ENCODE measurements around the gene RIPPLY1.

The RIPPLY1 gene

DNA sequence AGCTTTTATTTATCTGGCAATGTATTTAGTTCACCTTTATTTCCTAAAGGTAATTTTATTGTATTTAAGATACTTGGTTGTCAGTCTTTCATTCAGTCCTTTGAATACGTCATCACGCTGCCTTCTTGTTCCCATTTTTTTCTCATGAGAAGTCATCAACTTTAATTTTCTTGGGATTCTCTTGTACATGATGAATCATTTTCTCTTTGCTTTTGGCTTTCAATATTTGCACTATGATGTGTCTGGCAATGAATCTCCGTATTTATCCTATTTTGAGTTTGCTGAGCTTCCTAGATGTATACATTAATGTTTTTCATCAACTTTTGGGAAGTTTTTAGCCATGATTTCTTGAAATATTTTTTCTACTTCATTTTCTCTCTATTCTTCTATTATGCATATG is 45.5 kb upstream of the RIPPLY1 start:
- Histone ChIP-seq H3K79me2 (ENCODE audit: insufficient read depth, low read length) (no peaks in the 10 kb centered on the region), H3K4me1 (ENCODE audit: insufficient read depth, low read length, poor library complexity, severe bottlenecking) (no peaks in the 10 kb centered on the region), H3K4me2 (ENCODE audit: low read depth, low read length, poor library complexity, severe bottlenecking) (no peak overlapping the region), H4K20me1 (ENCODE audit: insufficient read depth, low read length, poor library complexity, severe bottlenecking) (no peaks in the 10 kb centered on the region), H3K36me3 (ENCODE audit: insufficient read depth, low read length) (no peaks in the 10 kb centered on the region), H2AFZ (ENCODE audit: low read length) (no peak overlapping the region), H3K4me3 (ENCODE audit: low read length, poor library complexity, severe bottlenecking) (no peak overlapping the region), H3K27me3 (ENCODE audit: insufficient read depth, low read length, poor library complexity, severe bottlenecking) (no peaks in the 10 kb centered on the region), H3F3A (ENCODE audit: low read depth) (no peaks in the 10 kb centered on the region), H3K9me3 (ENCODE audit: insufficient read depth, low read depth, low read length) (no peaks in the 10 kb centered on the region), H3K9ac (ENCODE audit: low read depth, low read length, poor library complexity, severe bottlenecking) (no peak overlapping the region), H3K9me2 (replicated peaks; ENCODE audit: low read depth, low read length) (no peaks in the 10 kb centered on the region)
- no peak for TF ChIP-seq EZH2phosphoT487 (IDR thresholded peaks at IDR 0.05; ENCODE audit: borderline replicate concordance)
- TF ChIP-seq, protein P1, sequence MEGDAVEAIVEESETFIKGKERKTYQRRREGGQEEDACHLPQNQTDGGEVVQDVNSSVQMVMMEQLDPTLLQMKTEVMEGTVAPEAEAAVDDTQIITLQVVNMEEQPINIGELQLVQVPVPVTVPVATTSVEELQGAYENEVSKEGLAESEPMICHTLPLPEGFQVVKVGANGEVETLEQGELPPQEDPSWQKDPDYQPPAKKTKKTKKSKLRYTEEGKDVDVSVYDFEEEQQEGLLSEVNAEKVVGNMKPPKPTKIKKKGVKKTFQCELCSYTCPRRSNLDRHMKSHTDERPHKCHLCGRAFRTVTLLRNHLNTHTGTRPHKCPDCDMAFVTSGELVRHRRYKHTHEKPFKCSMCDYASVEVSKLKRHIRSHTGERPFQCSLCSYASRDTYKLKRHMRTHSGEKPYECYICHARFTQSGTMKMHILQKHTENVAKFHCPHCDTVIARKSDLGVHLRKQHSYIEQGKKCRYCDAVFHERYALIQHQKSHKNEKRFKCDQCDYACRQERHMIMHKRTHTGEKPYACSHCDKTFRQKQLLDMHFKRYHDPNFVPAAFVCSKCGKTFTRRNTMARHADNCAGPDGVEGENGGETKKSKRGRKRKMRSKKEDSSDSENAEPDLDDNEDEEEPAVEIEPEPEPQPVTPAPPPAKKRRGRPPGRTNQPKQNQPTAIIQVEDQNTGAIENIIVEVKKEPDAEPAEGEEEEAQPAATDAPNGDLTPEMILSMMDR (conservative IDR thresholded peaks at IDR 0.05; ENCODE audit: low read length), result no peak

DNA sequence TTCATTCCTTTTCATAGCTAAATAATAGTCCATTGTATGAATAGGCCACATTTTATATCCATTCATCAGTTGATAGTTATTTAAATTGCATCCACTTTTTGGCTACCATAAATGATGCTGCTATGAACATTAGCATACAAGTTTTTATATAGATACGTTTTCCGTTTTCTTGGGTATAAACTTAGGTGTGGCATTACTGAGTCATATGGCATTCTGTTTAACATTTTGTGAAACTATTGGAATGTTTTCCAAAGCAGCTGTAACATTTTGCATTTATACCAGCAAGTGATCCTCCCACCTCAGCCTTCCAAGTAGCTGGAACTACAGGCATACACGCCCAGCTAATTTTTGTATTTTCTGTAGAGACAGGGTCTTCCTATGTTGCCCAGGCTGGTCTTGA is 43.3 kb upstream of the RIPPLY1 start:
- TF ChIP-seq, protein P1 (conservative IDR thresholded peaks at IDR 0.05; ENCODE audit: low read length), result no peak
- TF ChIP-seq EZH2phosphoT487 (IDR thresholded peaks at IDR 0.05; ENCODE audit: borderline replicate concordance), result no peak
- no peak overlapping the region for H3K9ac ChIP-seq (ENCODE audit: low read depth, low read length, poor library complexity, severe bottlenecking)
- H3K27me3 ChIP-seq (ENCODE audit: insufficient read depth, low read length, poor library complexity, severe bottlenecking), result no peaks in the 10 kb centered on the region
- H3F3A ChIP-seq (ENCODE audit: low read depth), result no peaks in the 10 kb centered on the region
- no peaks in the 10 kb centered on the region for H3K4me1 ChIP-seq (ENCODE audit: insufficient read depth, low read length, poor library complexity, severe bottlenecking)
- H4K20me1 ChIP-seq (ENCODE audit: insufficient read depth, low read length, poor library complexity, severe bottlenecking), result no peaks in the 10 kb centered on the region
- no peaks in the 10 kb centered on the region for H3K9me2 ChIP-seq (replicated peaks; ENCODE audit: low read depth, low read length)
- H3K36me3 ChIP-seq (ENCODE audit: insufficient read depth, low read length), result no peaks in the 10 kb centered on the region
- H3K4me3 ChIP-seq (ENCODE audit: low read length, poor library complexity, severe bottlenecking), result no peak overlapping the region
- H3K4me2 ChIP-seq (ENCODE audit: low read depth, low read length, poor library complexity, severe bottlenecking), result no peak overlapping the region
- H3K79me2 ChIP-seq (ENCODE audit: insufficient read depth, low read length), result no peaks in the 10 kb centered on the region
- H2AFZ ChIP-seq (ENCODE audit: low read length), result no peak overlapping the region
- no peaks in the 10 kb centered on the region for H3K9me3 ChIP-seq (ENCODE audit: insufficient read depth, low read depth, low read length)

DNA sequence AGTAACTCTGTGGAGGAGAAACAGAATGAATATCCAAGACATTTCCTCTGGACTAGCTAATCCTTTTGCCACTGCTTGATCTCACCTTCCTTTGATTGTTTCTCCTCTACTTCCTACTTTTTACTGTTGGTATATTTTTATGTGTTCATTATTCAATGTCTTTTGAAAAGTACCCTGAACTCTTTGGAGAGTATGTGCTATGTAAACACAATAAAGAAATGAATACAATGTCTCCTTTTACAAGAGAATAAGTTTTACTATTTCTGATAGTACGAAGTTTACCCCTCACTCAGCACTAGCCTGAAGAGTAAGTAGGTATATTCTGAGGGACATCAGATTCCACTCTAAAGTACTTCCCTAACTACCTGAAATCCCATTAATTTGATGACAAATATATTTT is 36.9 kb upstream of the RIPPLY1 start:
- Histone ChIP-seq H3K9me3 (ENCODE audit: insufficient read depth, low read depth, low read length) (no peaks in the 10 kb centered on the region), H3K79me2 (ENCODE audit: insufficient read depth, low read length) (no peaks in the 10 kb centered on the region), H3K36me3 (ENCODE audit: insufficient read depth, low read length) (no peaks in the 10 kb centered on the region), H3K4me1 (ENCODE audit: insufficient read depth, low read length, poor library complexity, severe bottlenecking) (no peaks in the 10 kb centered on the region), H3F3A (ENCODE audit: low read depth) (no peaks in the 10 kb centered on the region), H3K4me2 (ENCODE audit: low read depth, low read length, poor library complexity, severe bottlenecking) (no peak overlapping the region), H4K20me1 (ENCODE audit: insufficient read depth, low read length, poor library complexity, severe bottlenecking) (no peaks in the 10 kb centered on the region), H3K27me3 (ENCODE audit: insufficient read depth, low read length, poor library complexity, severe bottlenecking) (no peaks in the 10 kb centered on the region), H3K9me2 (replicated peaks; ENCODE audit: low read depth, low read length) (no peaks in the 10 kb centered on the region), H3K4me3 (ENCODE audit: low read length, poor library complexity, severe bottlenecking) (no peak overlapping the region), H2AFZ (ENCODE audit: low read length) (no peak overlapping the region), H3K9ac (ENCODE audit: low read depth, low read length, poor library complexity, severe bottlenecking) (no peak overlapping the region)
- TF ChIP-seq, protein P1 (conservative IDR thresholded peaks at IDR 0.05; ENCODE audit: low read length), result no peak
- TF ChIP-seq EZH2phosphoT487 (IDR thresholded peaks at IDR 0.05; ENCODE audit: borderline replicate concordance), result no peak
